8988T (cell line): ENCODE data around the gene LGMN.
"Not testable (repeated sequence)": the region's sequence is repeated elsewhere in the genome, so short reads cannot be mapped to it uniquely, and the experiment has no call there.

Experiments
- DNase-seq: peaks from one replicate; pipeline ENCODE4 v3.0.0; 2011

The LGMN gene

DNA sequence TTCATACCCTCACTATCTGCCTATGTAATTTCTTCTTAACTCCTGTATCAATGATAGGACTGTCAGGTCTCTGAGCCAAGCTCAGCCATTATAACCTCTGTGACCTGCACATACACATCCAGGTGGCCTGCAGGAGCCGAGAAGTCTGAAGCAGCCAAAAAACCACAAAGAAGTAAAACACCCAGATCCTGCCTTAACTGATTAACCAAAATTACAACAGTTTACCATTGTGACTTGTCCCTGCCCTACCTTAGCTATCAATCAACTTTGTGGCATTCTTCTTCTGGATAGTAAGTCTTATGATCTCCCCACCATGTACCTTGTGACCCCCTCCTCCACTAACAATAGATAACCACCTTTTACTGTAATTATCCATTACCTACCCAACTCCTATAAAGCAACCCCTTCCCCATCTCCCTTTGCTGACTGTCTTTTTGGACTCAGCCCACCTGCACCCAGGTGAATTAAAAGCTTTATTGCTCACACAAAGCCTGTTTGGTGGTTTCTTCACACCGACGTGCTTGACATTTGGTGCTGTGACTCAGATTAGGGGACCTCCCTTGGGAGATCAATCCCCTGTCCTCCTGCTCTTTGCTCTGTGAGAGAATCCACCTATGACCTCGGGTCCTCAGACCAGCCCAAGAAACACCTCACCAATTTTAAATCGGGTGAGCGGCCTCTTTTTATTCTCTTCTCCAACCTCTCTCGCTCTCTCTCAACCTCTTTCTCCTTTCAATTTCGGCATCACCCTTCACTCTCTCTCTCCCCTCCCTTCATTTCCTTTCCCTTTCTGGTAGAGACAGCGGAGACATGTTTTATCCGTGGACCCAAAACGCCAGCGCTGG is 11.5 kb upstream of the LGMN start:
- DNase-seq = no peak

DNA sequence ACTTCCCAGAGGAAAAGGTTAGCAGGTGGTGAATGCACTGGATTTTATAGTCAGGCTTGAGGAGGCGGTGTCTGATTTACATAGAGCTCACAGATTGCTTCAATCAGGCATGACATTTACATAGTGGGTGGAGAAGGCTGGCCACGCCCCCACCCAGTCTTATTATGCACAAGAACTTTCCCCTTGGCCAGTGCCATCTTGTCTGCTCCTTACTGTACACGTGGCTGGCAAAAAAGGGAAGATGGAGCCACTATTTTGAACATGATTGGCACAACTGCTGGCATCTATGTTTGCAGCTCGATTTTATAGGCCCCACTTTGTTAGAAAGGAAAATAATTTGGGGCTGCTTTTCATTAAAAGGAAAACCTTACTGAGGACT is 10.9 kb upstream of the LGMN start:
- DNase-seq = no peak

DNA sequence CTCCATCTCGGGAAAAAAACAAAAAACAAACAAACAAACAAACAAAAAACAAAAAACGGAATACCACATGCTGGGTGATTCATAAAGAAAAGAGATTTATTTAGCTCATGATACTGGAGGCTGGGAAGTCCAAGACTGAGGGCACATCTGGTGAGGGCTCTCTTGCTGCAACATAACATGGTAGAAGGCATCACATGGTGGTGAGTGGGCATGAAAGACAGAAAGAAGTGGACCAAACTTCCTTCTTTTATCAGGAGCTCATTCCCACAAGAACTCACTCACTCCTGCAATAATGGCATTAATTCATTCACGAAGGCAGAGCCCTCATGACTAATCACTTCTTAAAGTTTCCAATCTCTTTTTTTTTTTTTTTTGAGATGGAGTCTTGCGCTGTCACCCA is 8.0 kb upstream of the LGMN start:
- DNase-seq = no peak

DNA sequence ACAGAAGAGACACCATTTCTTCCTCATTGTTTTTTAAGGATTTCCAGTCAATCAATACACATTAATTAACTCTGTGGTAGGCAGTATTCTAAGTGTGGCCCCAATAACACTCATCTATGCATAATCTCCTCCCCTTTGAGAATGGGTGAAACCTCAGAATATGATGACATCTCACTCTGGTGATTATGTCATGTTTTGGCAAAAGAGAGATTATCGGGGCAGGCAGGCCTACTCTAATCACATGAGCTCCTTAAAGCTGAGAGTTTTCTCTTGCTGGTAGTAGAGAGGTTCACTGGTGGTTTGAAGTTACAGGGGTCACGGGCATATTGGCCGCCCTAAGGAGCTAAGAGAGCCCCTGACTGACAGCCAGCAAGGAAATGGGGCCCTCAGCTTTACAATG is 7.1 kb upstream of the LGMN start:
- no peak for DNase-seq

DNA sequence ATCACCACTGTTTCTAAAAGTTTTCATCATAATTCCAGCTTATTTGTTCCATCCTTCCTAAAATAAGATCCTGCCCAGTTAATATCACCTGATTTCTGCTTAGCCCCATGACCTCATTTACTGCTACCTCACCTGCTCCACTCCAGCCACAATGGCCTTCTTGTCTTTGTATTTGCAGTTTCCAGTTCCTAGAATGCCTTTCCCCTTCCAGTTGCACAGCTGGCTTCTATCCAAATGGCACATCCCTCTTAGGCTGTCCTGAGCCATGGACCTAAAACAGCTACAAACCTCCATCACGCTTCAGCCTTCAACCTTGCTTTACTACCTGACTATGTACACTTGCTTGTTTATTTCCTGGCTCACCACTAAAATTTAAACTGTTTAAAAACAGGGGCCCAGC is 6.5 kb upstream of the LGMN start:
- DNase-seq = no peak

DNA sequence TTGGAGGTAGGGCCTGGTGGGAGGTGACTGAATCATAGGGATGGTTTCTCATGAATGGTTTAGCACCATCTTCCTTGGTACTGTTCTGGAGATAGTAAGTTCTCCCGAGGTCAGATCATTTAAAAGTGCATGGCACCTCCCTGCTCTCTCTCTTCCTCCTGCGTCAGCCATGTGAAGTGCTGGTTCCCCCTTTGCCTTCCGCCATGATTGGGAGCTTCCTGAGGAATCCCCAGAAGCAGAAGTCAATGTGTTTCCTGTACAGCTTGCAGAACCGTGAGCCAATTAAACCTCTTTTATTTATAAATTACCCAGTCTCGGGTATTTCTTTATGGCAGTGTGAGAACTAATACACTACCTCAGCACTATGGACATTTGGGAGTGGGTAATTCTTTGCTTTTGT is 4.8 kb upstream of the LGMN start:
- no peak for DNase-seq

DNA sequence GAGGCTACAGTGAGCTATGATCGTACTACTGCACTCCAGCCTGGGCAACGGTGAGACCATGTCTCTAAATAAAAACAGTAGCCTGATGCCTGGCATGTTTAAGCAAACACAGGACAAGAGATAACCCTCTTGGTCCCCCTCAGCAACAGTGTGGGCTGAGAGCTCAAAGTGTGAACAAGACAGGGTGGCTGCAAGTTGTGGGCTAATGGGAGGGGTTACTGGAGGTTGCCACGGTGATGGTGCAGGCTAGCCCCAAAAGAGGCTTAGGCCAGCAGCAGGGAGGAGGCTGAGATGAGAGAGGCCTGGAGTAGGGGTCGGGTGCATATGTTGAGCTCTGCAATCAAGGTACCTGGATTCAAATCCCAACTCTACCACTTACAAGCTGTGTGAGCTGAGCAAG is 3.4 kb upstream of the LGMN start:
- DNase-seq = no peak

DNA sequence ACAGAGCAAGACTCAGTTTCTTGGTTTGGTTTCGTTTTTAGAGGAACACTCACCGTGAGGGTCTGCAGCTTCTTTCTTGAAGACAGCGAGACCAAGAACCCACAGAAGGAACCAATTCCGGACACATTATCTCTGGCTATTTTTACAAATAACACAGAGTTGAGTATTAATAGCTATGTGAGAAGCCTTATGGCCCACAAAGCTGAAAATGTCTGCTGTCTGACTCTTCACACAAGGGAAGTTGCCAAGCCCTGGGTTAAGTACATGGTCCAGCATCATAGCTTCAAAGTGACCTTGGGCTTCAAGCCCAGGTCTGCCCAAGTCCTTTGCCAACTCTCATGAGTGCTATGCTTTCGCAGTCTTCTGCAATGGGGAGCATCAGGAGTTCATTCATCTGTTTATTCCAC is 2.6 kb upstream of the LGMN start:
- DNase-seq = no peak

DNA sequence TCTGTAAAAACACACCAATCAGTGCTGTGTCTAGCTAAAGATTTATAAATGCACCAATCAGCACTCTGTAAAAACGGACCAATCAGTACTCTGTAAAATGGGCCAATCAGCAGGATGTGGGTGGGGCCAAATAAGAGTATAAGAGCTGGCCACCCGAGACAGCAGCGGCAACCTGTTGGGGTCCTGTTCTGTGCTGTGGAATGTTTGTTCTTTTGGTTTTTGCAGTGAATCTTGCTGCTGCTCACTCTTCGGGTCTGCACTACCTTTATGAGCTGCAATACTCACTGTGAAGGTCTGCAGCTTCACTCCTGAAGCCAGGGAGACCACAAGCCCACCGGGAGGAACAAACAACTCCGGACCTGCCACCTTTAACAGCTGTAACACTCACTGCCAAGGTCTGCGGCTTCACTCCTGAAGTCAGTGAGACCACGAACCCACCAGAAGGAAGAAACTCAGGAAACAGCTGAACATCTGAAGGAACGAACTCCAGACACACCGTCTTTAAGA is 1.8 kb upstream of the LGMN start:
- not testable (repeated sequence) for DNase-seq

DNA sequence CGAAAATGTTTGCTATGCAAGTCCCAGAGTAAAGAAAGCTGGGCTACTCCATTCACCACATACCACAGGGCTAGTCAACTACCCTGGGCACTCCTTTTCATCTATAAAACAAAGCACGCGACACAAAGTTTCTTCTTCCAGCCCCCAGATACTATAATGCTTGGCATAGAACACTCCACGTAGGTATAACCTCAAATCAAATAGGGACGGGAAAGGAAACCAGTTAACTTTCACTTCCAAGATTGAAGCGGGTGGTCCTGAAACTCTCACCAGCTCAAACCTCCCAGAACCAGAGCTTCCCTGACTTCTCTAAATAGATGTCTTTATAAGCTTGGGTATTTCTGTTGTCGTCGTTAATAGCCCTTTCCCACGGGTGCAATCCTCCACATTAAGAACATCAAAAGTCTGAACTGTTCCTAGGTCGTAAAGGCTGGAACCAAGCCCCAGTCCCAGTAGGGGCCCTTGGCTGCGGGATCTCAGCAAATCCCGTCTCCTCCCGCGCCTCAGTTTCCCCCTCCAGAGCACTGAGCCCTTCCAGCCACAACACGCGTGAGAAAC is 647 bp downstream of the LGMN start:
- DNase-seq = no peak

DNA sequence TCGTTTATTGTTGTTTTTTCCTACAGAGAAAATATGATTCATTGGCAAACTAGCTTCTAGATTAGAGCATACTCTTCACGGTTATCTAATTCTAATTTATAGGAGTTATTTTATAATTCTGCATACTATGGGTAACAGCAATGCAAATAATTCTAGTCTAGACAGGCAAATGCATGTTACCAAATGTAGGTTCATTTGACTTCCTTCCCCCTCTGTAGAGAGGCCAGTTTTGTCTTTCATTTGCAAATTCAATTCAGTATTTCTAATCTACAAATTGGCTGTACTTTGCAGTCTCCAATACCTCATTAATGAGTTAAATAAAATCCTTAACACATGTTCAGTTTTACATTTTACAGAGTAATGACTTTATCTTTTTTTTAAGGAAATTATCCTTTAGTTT is 4.2 kb downstream of the LGMN start:
- DNase-seq = no peak

DNA sequence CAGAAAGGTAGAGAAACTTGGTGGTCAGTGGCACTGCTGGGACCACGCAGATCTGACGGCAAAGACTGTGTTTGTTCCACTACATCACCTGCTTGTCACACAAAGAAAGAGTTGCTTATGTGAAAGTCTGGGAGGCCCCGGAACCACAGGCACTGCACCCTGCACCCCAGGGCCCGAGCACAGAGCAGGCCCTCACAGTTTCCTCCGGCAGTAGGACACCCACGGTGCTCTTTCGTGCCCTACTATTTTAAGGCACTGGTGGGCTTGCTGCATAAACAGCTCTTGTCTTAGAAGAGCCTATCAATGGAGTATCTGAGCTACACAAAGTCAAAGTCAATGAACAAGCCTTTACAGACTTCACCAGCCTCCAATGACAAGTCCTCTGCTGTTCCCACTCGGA is 8.0 kb downstream of the LGMN start:
- no peak for DNase-seq

DNA sequence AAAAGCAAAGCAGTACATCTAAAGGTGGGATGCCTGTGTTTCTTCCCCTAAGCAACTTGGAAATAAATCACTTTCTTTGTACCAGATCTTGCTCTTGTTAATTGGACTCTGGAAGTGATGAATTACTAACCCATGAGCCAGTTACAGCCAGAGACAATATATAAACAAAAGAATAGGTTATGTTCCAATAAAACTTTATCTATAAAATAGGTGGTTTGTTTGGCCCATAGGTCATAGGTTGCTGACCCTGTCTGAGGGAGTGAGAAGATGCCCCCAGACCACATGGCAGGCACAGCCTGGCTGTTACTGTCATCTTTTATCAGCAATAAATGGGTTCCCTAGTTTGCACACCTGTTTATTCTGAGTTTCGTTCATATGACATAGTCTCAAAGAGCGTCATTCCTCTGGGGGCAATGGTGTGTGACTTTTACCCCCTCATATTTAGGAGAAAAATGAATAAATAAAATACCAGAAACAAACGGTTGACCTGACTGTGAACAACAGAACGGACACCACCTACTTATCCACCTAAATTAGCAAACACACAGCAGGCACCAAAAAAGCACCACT is 10.7 kb downstream of the LGMN start:
- DNase-seq = no peak

DNA sequence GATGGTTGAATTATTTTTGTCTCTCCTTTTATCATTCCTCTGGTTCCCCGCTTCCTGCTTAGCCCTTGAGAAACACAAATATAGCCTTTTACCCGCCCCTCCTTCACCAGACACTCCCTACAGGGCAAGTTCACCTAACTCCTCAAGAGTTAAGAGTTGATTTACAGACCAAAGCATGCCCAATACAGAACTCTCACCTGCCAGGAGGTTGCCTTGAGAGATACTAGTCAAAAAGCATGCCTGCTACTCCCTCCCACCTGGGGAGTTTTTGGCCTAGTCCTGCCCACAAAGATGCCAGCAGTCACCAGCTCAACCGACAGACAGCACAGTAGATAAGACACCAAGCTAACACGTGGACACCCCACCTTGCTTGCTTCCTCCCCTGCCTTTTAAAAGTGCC is 11.2 kb downstream of the LGMN start:
- DNase-seq = no peak

DNA sequence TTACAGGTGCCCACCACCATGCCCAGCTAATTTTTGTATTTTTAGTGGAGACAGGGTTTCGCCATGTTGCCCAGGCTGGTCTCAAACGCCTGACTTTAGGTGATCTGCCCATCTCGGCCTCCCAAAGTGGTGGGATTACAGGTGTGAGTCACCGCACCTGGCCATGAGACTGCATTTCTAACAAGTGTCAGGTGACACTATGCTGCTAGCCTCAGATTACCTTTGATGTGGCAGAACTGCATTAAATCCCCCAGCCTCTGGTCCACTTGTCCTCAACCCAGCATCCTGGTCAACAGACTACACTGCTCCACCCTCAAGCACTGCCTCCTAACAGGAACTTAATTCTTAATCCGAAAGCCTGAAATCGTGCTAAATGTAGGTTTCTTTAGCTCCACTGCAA is 13.1 kb downstream of the LGMN start:
- DNase-seq = no peak

DNA sequence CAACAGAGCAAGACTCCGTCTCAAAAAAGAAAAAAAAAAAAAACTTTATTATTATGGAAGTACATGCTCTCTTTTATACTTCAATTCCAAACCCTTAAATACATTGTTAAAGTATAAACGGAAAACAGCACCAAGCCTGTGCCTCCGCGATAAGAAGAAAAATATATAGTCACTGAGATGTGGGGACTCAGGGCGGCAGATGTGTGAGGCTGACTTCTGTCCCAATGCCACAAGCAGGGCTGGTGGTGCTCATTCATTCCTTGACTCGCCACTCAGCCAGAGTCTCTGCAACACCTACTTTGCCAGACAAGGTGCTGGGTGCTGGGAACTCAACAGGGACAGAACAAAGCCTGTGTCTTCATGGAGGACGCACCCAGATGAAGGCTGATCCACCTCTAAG is 13.8 kb downstream of the LGMN start:
- DNase-seq = no peak

DNA sequence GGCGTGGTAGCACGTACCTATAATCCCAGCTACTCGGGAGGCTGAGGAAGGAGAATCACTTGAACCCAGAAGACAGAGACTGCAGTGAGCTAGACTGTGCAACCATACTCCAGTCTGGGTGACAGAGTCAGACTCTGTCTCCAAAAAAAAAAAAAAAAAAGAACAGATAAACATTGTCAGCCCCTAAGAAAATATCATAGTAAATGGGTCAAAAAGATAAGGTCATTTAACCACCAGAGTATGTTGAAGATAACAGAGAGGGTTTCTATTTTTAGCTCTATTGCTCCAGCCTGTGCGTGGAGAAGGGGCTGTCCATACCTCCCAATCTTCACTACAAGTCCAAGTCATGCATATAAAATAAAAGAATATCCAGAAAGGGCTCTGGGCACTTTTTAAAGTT is 15.4 kb downstream of the LGMN start:
- DNase-seq = no peak

DNA sequence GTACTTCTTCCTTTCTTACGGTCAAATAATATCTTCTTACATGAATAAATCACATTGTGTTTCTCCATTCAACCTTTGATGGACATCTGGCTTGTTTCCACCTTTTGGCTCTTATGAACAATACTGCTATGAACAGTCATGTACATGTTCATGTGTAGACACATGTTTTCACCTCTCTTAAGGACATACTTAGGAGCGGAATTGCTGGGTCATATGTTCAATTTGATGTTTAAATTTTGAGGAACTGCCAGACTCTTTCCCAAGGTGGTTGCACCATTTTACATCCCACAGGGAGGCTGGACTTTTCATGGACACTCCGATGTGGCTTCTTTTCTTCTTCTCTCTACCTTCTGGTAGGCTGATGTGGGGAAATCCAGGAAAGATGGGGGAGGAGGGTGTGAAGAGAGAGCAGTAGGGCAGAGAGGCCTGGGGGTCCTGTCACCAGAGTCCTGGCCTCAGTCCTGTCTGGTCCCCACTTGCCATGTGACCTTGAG is 16.8 kb downstream of the LGMN start:
- DNase-seq = no peak

DNA sequence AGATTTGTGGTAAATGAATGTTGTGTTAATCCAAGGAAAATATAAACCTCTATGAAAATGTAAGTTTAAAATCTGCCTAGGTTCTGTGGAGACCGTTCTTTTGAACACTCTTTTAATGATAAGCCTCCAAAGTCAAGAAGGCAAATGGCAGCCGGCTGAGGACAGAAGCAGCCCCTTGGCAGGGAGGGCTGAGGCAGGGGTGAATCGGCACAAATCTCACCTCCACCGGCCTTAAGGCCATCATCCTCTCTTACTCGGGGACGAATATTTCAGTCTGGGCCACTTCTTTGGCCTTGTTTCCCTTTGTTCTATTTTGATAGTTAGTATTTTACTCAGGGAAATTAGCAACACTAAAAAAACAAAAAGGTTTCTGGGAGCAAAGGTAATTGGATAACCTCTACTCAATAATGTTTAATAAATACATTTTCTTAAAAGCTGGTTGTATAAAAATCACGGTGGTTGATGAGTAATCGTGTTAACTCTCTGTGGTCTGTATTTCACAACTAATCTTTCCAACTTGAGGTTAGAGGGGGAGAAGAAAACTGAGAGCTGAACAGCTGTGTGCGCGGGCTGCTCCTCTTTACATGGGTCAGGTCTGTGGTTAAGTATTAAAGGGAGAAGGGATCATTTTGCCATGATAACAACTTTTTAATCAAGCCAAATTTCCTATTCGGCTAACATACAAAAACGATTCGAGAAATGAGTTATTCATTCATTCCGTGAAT is 18.6 kb downstream of the LGMN start:
- no peak for DNase-seq

DNA sequence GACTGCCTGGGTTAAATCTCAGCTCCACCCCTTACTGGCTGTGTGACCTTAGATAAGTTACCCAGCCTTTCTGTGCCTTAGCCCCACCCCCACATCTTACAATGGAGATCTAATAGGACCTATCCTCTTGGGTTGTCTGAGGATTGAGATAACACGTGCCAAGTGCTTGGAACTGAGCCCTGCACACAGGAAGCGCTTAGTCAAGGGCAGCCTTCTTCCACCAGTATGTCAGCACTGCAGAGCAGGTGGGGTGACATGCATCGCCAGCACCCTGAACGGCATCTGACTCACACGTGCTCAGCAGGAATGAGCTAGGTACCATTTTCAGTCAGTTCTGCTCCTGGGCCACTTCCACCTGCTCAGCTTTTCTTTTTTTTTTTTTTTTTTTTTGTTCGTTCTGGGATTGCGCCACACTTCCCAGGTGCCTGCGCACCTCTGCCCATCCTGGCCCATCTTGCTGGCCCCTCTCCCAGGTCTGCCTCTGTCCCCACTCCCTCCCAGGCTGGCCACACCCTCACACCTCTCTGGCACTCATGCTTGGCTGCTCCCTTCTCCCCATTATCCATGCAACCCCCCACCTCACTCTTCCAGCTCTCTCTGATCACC is 19.6 kb downstream of the LGMN start:
- no peak for DNase-seq

DNA sequence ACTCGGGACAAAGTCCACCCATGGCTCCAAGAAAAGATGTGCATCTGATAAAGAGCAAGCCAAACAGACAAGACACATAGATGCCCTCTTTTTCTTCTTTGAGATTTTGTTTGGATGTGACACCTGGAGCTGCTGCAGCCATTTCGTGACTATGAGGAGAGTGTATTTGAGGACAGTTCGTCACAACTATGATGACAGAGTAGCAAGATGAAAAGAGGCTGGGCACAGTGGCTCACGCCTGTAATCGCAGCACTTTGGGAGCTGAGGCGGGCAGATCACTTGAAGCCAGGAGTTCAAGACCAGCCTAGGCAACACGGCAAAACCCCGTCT is 21.5 kb downstream of the LGMN start:
- DNase-seq = no peak

DNA sequence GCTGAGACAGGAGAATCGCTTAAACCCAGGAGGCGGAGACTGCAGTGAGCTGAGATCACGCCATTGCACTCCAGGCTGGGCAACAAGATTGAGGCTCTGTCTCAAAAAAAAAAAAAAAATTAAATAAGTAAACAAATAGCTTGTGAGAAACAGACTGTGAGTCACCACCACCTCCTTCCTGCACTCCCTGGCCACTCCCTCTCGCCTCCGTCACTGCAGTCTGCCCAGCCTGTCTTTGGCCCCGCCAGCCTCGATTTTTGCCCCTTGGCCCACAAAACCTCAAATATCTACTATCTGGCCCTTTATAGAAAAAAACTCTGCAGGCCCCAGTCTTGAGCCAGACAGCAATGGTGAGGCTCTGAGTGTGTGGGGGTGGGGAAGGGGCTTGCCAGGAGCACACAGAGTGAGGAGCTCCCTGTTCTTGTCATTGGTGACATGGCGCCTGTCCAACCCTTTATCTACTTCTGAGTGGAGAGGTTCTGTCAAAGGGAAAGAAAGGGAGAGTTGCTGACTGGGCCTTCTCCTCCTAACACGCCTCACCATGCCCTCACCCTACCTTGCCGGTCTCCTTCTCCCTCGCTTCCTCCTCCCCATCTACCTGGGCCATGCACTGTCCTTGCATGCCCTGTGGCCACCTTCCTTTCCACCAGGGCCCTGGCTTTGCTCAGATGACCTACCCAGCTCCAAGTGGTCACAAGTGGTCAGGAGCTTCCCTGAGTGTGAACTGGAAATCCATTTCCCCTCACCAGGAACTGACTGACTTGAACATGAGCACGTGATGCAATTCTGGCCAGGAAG is 22.1 kb downstream of the LGMN start:
- no peak for DNase-seq
